ENCODE data around the gene MS4A4A. TPM values are rescaled to one million over a fixed set of nuclear protein-coding genes. Genes with fewer than 3 reads are reported as not detected.

Gene MS4A4A
- total RNA-seq, 1 donor from 2014 or later: 1.4 TPM

- DNase-seq: no peak
- Mint-ChIP-seq H3K36me3 (ENCODE audit: low read depth) (no peaks in the 10 kb centered on the region), H3K27ac (no peak within 1 kb of the TSS), H3K27me3 (peaks cover 6% of the 10 kb centered on the region), H3K4me1 (peaks cover 9% of the 10 kb centered on the region), H3K9me3 (no peaks in the 10 kb centered on the region), H3K4me3 (peak within 1 kb of the TSS; percentile 21)
- POLR2A ChIA-PET: no interaction called here
- no peak for TF ChIP-seq CTCF (IDR thresholded peaks at IDR 0.05)
- CTCF ChIA-PET: no interaction called here
- ATAC-seq (ENCODE audit: low read depth): peak; percentile 18
- intact Hi-C loops (cut with micrococcal nuclease): no loop called here
Observed at GRCh38 chr11:60242740-60243239, 37.7 kb upstream of the MS4A4A start, which contains the start of gene MS4A4E. MS4A4E (minus strand) TSS chr11:60243137; CDS start chr11:60230055, 13,082 bp downstream.

- Mint-ChIP-seq H3K9me3 (peaks cover 14% of the 10 kb centered on the region), H3K4me3 (no peak overlapping the region), H3K27ac (no peak overlapping the region), H3K36me3 (ENCODE audit: low read depth) (peaks cover 4% of the 10 kb centered on the region), H3K27me3 (peaks cover 6% of the 10 kb centered on the region), H3K4me1 (peaks cover 3% of the 10 kb centered on the region)
- ATAC-seq (ENCODE audit: low read depth) (no peak), DNase-seq (no peak)
- ChIA-PET POLR2A (no interaction called here), CTCF (interaction anchor here (0.7 kb wide), 2 partner anchors 13 to 55 kb away, joined by 4 to 6 read pairs; no protein-coding TSS in a partner anchor)
- TF ChIP-seq CTCF (IDR thresholded peaks at IDR 0.05): no peak
- intact Hi-C loops (cut with micrococcal nuclease): loop anchor here (1.0 to 2.0 kb wide), 2 partner anchors 428 to 497 kb away; partner anchors contain the start of gene STX3
Observed at GRCh38 chr11:60251485-60252212, 28.8 kb upstream of the MS4A4A start.

GRCh38 chr11:60252213-60253108 is 28.0 kb upstream of the MS4A4A start:
- H3K4me3 Mint-ChIP-seq: no peak overlapping the region
- CTCF ChIA-PET: no interaction called here

GRCh38 chr11:60257956-60258722 is 22.3 kb upstream of the MS4A4A start:
- no peak overlapping the region for H3K27ac Mint-ChIP-seq
- no peak for TF ChIP-seq CTCF (IDR thresholded peaks at IDR 0.05)
- intact Hi-C loops (cut with micrococcal nuclease): no loop called here
- DNase-seq (no peak), ATAC-seq (ENCODE audit: low read depth) (no peak)
- H3K9me3 Mint-ChIP-seq: peaks cover 14% of the 10 kb centered on the region
- POLR2A ChIA-PET: no interaction called here
- H3K4me1 Mint-ChIP-seq: no peaks in the 10 kb centered on the region
- no peak overlapping the region for H3K4me3 Mint-ChIP-seq
- peaks cover 4% of the 10 kb centered on the region for H3K36me3 Mint-ChIP-seq (ENCODE audit: low read depth)
- CTCF ChIA-PET: no interaction called here
- peaks cover 2% of the 10 kb centered on the region for H3K27me3 Mint-ChIP-seq

More at GRCh38 chr11:60252213-60253108, 28.0 kb upstream of the MS4A4A start:
- no peak for ATAC-seq (ENCODE audit: low read depth)
- DNase-seq: no peak
- intact Hi-C loops (cut with micrococcal nuclease): no loop called here
- POLR2A ChIA-PET: no interaction called here
- H3K9me3 Mint-ChIP-seq: peaks cover 14% of the 10 kb centered on the region
- H3K4me1 Mint-ChIP-seq: peaks cover 3% of the 10 kb centered on the region
- no peak for TF ChIP-seq CTCF (IDR thresholded peaks at IDR 0.05)
- peaks cover 4% of the 10 kb centered on the region for H3K36me3 Mint-ChIP-seq (ENCODE audit: low read depth)
- H3K27ac Mint-ChIP-seq: no peak overlapping the region
- peaks cover 6% of the 10 kb centered on the region for H3K27me3 Mint-ChIP-seq

Data from activated B cell treated with CpG ODN at 0.5 μM for 24 hours (primary cell).